Measurements from ENCODE around the gene PID1.

PID1 gene

DNA sequence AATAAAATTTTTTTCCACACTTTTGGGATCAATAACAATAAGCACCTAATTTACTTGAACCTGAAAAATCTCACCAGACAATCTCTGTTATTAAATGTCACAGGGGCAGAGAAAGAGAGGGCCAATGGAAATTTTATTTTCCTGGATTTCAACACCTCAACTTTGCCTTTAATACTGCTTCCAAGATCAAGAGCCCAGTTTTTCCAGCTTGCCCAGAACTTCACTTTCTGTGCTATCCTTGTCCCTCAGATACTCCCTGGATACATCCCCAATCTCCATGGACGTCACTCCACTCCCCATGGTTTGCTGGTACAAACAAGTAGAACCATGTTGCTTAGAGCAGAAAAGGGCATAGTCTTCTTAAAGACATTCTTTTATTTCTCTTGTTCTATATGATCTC, 29.3 kb upstream of the PID1 start:
- Mint-ChIP-seq H3K9me3 (no peaks in the 10 kb centered on the region), H3K36me3 (ENCODE audit: low read depth) (no peaks in the 10 kb centered on the region), H3K4me1 (no peaks in the 10 kb centered on the region), H3K27me3 (ENCODE audit: low read depth) (peaks cover 13% of the 10 kb centered on the region), H3K27ac (no peak overlapping the region), H3K4me3 (no peak overlapping the region)
- TF ChIP-seq, protein P1, sequence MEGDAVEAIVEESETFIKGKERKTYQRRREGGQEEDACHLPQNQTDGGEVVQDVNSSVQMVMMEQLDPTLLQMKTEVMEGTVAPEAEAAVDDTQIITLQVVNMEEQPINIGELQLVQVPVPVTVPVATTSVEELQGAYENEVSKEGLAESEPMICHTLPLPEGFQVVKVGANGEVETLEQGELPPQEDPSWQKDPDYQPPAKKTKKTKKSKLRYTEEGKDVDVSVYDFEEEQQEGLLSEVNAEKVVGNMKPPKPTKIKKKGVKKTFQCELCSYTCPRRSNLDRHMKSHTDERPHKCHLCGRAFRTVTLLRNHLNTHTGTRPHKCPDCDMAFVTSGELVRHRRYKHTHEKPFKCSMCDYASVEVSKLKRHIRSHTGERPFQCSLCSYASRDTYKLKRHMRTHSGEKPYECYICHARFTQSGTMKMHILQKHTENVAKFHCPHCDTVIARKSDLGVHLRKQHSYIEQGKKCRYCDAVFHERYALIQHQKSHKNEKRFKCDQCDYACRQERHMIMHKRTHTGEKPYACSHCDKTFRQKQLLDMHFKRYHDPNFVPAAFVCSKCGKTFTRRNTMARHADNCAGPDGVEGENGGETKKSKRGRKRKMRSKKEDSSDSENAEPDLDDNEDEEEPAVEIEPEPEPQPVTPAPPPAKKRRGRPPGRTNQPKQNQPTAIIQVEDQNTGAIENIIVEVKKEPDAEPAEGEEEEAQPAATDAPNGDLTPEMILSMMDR (IDR thresholded peaks at IDR 0.05; ENCODE audit: unreplicated experiment in 3 of 3) = no peak

DNA sequence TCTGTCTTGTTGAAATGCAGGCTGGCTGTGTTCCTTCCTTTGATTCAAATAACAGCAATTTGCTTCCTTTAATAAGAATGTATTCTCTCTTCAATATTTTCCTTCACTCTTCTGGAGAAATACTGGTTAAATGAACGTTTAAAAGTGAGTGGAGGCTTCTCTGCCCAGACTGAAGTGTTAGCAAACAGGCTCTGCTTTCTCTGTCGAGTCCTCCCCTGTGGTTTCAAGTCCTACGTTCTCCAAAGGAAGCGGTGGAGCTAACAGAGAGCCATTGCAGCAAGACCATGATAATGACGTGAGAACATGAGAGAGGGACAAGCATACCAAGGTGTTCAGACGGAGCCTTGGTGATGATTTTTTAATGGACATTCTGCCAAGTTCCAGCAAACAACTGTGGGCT, 26.2 kb upstream of the PID1 start:
- Mint-ChIP-seq H3K9me3 (no peaks in the 10 kb centered on the region), H3K27ac (no peak overlapping the region), H3K27me3 (ENCODE audit: low read depth) (peaks cover 17% of the 10 kb centered on the region), H3K4me1 (no peaks in the 10 kb centered on the region), H3K36me3 (ENCODE audit: low read depth) (no peaks in the 10 kb centered on the region), H3K4me3 (no peak overlapping the region)
- TF ChIP-seq, protein P1 (IDR thresholded peaks at IDR 0.05; ENCODE audit: unreplicated experiment in 3 of 3) = no peak

- Mint-ChIP-seq H3K4me3 (no peak overlapping the region), H3K9me3 (no peaks in the 10 kb centered on the region), H3K4me1 (no peaks in the 10 kb centered on the region), H3K36me3 (ENCODE audit: low read depth) (no peaks in the 10 kb centered on the region), H3K27ac (no peak overlapping the region), H3K27me3 (ENCODE audit: low read depth) (peaks cover 17% of the 10 kb centered on the region)
- TF ChIP-seq, protein P1 (IDR thresholded peaks at IDR 0.05; ENCODE audit: unreplicated experiment in 3 of 3) = no peak
Observed at GRCh38 chr2:229296536-229296935, 25.4 kb upstream of the PID1 start.

GRCh38 chr2:229296016-229296415, 24.9 kb upstream of the PID1 start:
- Mint-ChIP-seq H3K36me3 (ENCODE audit: low read depth) (no peaks in the 10 kb centered on the region), H3K4me1 (no peaks in the 10 kb centered on the region), H3K27ac (no peak overlapping the region), H3K9me3 (no peaks in the 10 kb centered on the region), H3K4me3 (no peak overlapping the region), H3K27me3 (ENCODE audit: low read depth) (peaks cover 17% of the 10 kb centered on the region)
- TF ChIP-seq, protein P1 (IDR thresholded peaks at IDR 0.05; ENCODE audit: unreplicated experiment in 3 of 3) = no peak

DNA sequence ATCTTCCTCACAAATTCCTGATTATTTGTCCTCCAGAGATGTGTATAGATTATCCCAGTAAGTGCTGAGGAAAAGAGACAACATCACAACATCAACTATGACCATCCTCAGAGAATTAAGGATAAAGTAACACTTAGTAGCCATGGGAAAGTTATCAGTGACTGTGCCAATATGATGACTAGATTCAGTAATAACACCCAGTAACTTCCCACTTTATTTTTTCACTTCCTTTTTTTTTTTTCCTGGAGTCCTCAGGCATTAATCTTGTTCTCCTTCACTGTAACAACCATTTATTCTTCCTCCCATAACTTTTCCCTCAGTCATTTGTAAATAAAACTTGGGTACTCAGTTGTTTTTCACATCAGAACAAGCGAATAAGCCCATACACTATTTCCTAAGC, 16.7 kb upstream of the PID1 start:
- Mint-ChIP-seq H3K36me3 (ENCODE audit: low read depth) (no peaks in the 10 kb centered on the region), H3K27me3 (ENCODE audit: low read depth) (no peaks in the 10 kb centered on the region), H3K4me1 (no peaks in the 10 kb centered on the region), H3K27ac (no peak overlapping the region), H3K4me3 (no peak overlapping the region), H3K9me3 (peaks cover 5% of the 10 kb centered on the region)
- TF ChIP-seq, protein P1 (IDR thresholded peaks at IDR 0.05; ENCODE audit: unreplicated experiment in 3 of 3) = no peak

- TF ChIP-seq, protein P1 (IDR thresholded peaks at IDR 0.05; ENCODE audit: unreplicated experiment in 3 of 3) = no peak
- Mint-ChIP-seq H3K27ac (no peak overlapping the region), H3K27me3 (ENCODE audit: low read depth) (no peaks in the 10 kb centered on the region), H3K9me3 (no peaks in the 10 kb centered on the region), H3K36me3 (ENCODE audit: low read depth) (no peaks in the 10 kb centered on the region), H3K4me3 (no peak overlapping the region), H3K4me1 (no peaks in the 10 kb centered on the region)
Observed at GRCh38 chr2:229282758-229283546, 11.9 kb upstream of the PID1 start.

All from nephron (organoid).